IMR-90 (cell line): ENCODE results near the gene NXN. TPM values are rescaled to one million over a fixed set of nuclear protein-coding genes. Genes with fewer than 3 reads are reported as not detected.

Source experiments
- ATAC-seq: fragments of 200-7000 bp; cut with Tn5 transposase; 2 replicates; pipeline ENCODE4 v1.9.1; 2020; ENCODE audit warnings: low read depth, mild to moderate bottlenecking, moderate library complexity
- BruUV-seq: library from RNA; stranded (reverse); fragments of 400-500 nt; replicated peaks from 2 replicates; lab custom pipeline; 2021; lab: Mats Ljungman, UMichigan
- CTCF ChIA-PET: fragments of 300-600 bp; formaldehyde crosslinking; extraction: SDS; loops from one replicate; lab custom pipeline; 2021; ENCODE audit warnings: antibody characterized with exemption; lab: Yijun Ruan, JAX
- POLR2A ChIA-PET: fragments of 300-600 bp; sonication (Branson Sonifier 250); formaldehyde crosslinking; loops from one replicate; lab custom pipeline; 2022; ENCODE audit warnings: antibody characterized with exemption; ENCODE audit not compliant: unreplicated experiment; lab: Charles Lee
- DNase-seq: peaks from one replicate; pipeline ENCODE4 v3.0.0; 2013
- H2AFZ ChIP-seq: replicated peaks from 2 replicates; pipeline ENCODE3; 2013; ENCODE audit warnings: low read length, mild to moderate bottlenecking; ENCODE audit not compliant: poor library complexity
- H2AK5ac ChIP-seq: 2 replicates; pipeline ENCODE4 v1.6.1; 2013; ENCODE audit warnings: low read depth, low read length, inconsistent platforms
- H2AK9ac ChIP-seq: replicated peaks from 2 replicates; pipeline ENCODE3; 2013; ENCODE audit warnings: mild to moderate bottlenecking, low read depth, low read length, moderate library complexity; ENCODE audit not compliant: poor library complexity
- H2BK120ac ChIP-seq: 2 replicates; pipeline ENCODE4 v1.6.1; 2013; ENCODE audit warnings: low read depth, low read length, inconsistent platforms
- H2BK15ac ChIP-seq: 3 replicates; pipeline ENCODE4 v1.6.1; 2013; ENCODE audit warnings: low read depth, low read length, inconsistent platforms
- H2BK20ac ChIP-seq: 2 replicates; pipeline ENCODE4 v1.6.1; 2013; ENCODE audit warnings: low read depth, mild to moderate bottlenecking, inconsistent platforms, low read length, moderate library complexity
- H2BK5ac ChIP-seq: 2 replicates; pipeline ENCODE4 v1.6.1; 2013; ENCODE audit warnings: mild to moderate bottlenecking, low read depth, low read length, inconsistent platforms; ENCODE audit not compliant: poor library complexity, severe bottlenecking
- H3K14ac ChIP-seq: replicated peaks from 2 replicates; pipeline ENCODE4 v1.6.1; 2013; ENCODE audit warnings: low read depth, low read length, inconsistent platforms
- H3K18ac ChIP-seq: 2 replicates; pipeline ENCODE4 v1.6.1; 2013; ENCODE audit warnings: low read depth, low read length, control low read depth
- H3K23ac ChIP-seq: 2 replicates; pipeline ENCODE4 v1.6.1; 2013; ENCODE audit warnings: low read depth, low read length, inconsistent platforms
- H3K27ac ChIP-seq: 2 replicates; pipeline ENCODE4 v1.5.1; 2013; ENCODE audit warnings: mild to moderate bottlenecking, control low read depth, low read length; ENCODE audit not compliant: insufficient read depth
- H3K27me3 ChIP-seq: 2 replicates; pipeline ENCODE4 v1.6.1; 2013; ENCODE audit warnings: low read length; ENCODE audit not compliant: control insufficient read depth, insufficient read depth
- H3K36me3 ChIP-seq: 2 replicates; pipeline ENCODE4 v1.6.1; 2013; ENCODE audit warnings: low read length, mixed read lengths; ENCODE audit not compliant: control insufficient read depth, insufficient read depth
- H3K4ac ChIP-seq: 2 replicates; pipeline ENCODE4 v1.6.1; 2013; ENCODE audit warnings: low read depth, low read length, inconsistent platforms
- H3K4me1 ChIP-seq: 2 replicates; pipeline ENCODE4 v1.6.1; 2013; ENCODE audit warnings: low read length, mixed read lengths; ENCODE audit not compliant: control insufficient read depth, insufficient read depth
- H3K4me2 ChIP-seq: 2 replicates; pipeline ENCODE4 v1.6.1; 2013; ENCODE audit warnings: low read depth, mild to moderate bottlenecking, control low read depth, low read length, moderate library complexity
- H3K4me3 ChIP-seq: 2 replicates; pipeline ENCODE4 v1.5.1; 2013; ENCODE audit warnings: low read depth, mild to moderate bottlenecking, control low read depth, low read length, moderate library complexity; ENCODE audit not compliant: insufficient read depth
- H3K56ac ChIP-seq: 2 replicates; pipeline ENCODE4 v1.6.1; 2013; ENCODE audit warnings: low read length, inconsistent platforms; ENCODE audit not compliant: insufficient read depth; ENCODE audit errors: extremely low read depth
- H3K79me1 ChIP-seq, 2 experiments: 2 replicates each; pipeline ENCODE4 v1.6.1; 2013; ENCODE audit warnings: low read length in 2 of 2, inconsistent platforms in 1 of 2, low read depth in 1 of 2
- H3K9ac ChIP-seq: 2 replicates; pipeline ENCODE4 v1.6.1; 2013; ENCODE audit warnings: low read depth, low read length, control low read depth
- H3K9me1 ChIP-seq: 2 replicates; pipeline ENCODE4 v1.6.1; 2013; ENCODE audit warnings: low read length, inconsistent platforms; ENCODE audit not compliant: insufficient read depth
- H3K9me3 ChIP-seq: 2 replicates; pipeline ENCODE4 v1.6.1; 2013; ENCODE audit warnings: low read length; ENCODE audit not compliant: control insufficient read depth, insufficient read depth
- H4K20me1 ChIP-seq: 2 replicates; pipeline ENCODE4 v1.6.1; 2013; ENCODE audit warnings: low read length, inconsistent platforms; ENCODE audit not compliant: insufficient read depth
- H4K5ac ChIP-seq: 2 replicates; pipeline ENCODE4 v1.6.1; 2013; ENCODE audit warnings: mild to moderate bottlenecking, low read depth, low read length, control low read depth
- H4K8ac ChIP-seq, 2 experiments: 2 replicates each; pipeline ENCODE4 v1.6.1; 2013; ENCODE audit warnings: low read depth in 2 of 2, low read length in 2 of 2, control low read depth in 1 of 2, inconsistent platforms in 1 of 2
- H4K91ac ChIP-seq: 2 replicates; pipeline ENCODE4 v1.6.1; 2013; ENCODE audit warnings: low read depth, low read length, inconsistent platforms; ENCODE audit not compliant: insufficient read depth
- BHLHE40 ChIP-seq: fragments of 150-350 bp; IDR thresholded peaks from 2 replicates; pipeline ENCODE4 v1.6.1; 2016; ENCODE audit warnings: mild to moderate bottlenecking, low read depth, low read length
- CEBPB ChIP-seq: IDR thresholded peaks from 2 replicates; pipeline ENCODE4 v1.6.1; 2012; ENCODE audit warnings: low read depth, low read length, improper control_type of control experiment
- CHD1 ChIP-seq: IDR thresholded peaks from 2 replicates; pipeline ENCODE4 v1.6.1; 2012; ENCODE audit warnings: low read depth, low read length, improper control_type of control experiment
- FOS ChIP-seq: fragments of 150-350 bp; IDR thresholded peaks from 2 replicates; pipeline ENCODE4 v1.6.1; 2016; ENCODE audit warnings: low read depth, low read length
- MAFK ChIP-seq: IDR thresholded peaks from 2 replicates; pipeline ENCODE4 v1.6.1; 2012; ENCODE audit warnings: low read depth, low read length, improper control_type of control experiment
- MAZ ChIP-seq: IDR thresholded peaks from 2 replicates; pipeline ENCODE4 v1.6.1; 2012; ENCODE audit warnings: low read depth, mild to moderate bottlenecking, low read length, improper control_type of control experiment, moderate library complexity, borderline replicate concordance
- MXI1 ChIP-seq: IDR thresholded peaks from 2 replicates; pipeline ENCODE4 v1.6.1; 2012; ENCODE audit warnings: low read depth, mild to moderate bottlenecking, low read length, moderate library complexity, borderline replicate concordance
- NFE2L2 ChIP-seq: fragments of 150-350 bp; IDR thresholded peaks from 2 replicates; pipeline ENCODE4 v1.6.1; 2016; ENCODE audit warnings: low read depth, mild to moderate bottlenecking, low read length
- POLR2A ChIP-seq: IDR thresholded peaks from 2 replicates; pipeline ENCODE4 v1.6.1; 2012; ENCODE audit warnings: mild to moderate bottlenecking, low read depth, low read length
- RAD21 ChIP-seq: IDR thresholded peaks from 2 replicates; pipeline ENCODE4 v1.6.1; 2012; ENCODE audit warnings: low read length, improper control_type of control experiment
- RCOR1 ChIP-seq: IDR thresholded peaks from 2 replicates; pipeline ENCODE4 v1.6.1; 2012; ENCODE audit warnings: mild to moderate bottlenecking, low read length, improper control_type of control experiment; ENCODE audit not compliant: insufficient replicate concordance
- RFX5 ChIP-seq: IDR thresholded peaks from 2 replicates; pipeline ENCODE4 v1.8.0; 2012; ENCODE audit warnings: low read depth, mild to moderate bottlenecking, low read length, moderate library complexity
- SMC3 ChIP-seq: fragments of 150-350 bp; IDR thresholded peaks from 2 replicates; pipeline ENCODE4 v1.6.1; 2016; ENCODE audit warnings: low read depth, mild to moderate bottlenecking, antibody characterized with exemption, low read length, moderate library complexity
- WGBS, 2 experiments: methylation state at CpG; one replicate each; pipeline versions ENCODE4 v1.1.5 to v1.1.7; 2013; ENCODE audit warnings: missing lambda C conversion rate in 2 of 2; ENCODE audit not compliant: insufficient read length in 1 of 2; ENCODE audit errors: extremely low coverage in 2 of 2; 5-methylcytosine and 5-hydroxymethylcytosine counted together
- dilution Hi-C: fragments of 300-500 bp; cut with HindIII; formaldehyde crosslinking; loops from one replicate; pipeline ENCODE4 v1.14.3; 2018; ENCODE audit warnings: low sequenced_read_pairs; ENCODE audit not compliant: unreplicated experiment
- in situ Hi-C: fragments of 300-500 bp; cut with MboI; formaldehyde crosslinking; loops from 3 replicates; pipeline ENCODE4 v1.14.3; 2019; ENCODE audit warnings: low sequenced_read_pairs, inconsistent platforms, mixed read lengths
- intact Hi-C: fragments of 100-400 bp; cut with micrococcal nuclease; formaldehyde crosslinking; loops from 2 replicates; pipeline ENCODE4 v1.10.0; 2022
- polyA plus RNA-seq, 3 experiments: library from polyadenylated mRNA; depleted of rRNA; stranded (reverse); fragments of >200 nt; gene quantifications; 2 replicates each; pipeline ENCODE4 v1.2.3, GENCODE V29; 2012; ENCODE audit warnings: low replicate concordance in 1 of 3
- total RNA-seq: library from RNA; depleted of rRNA; stranded (reverse); fragments of >200 nt; gene quantifications from 2 replicates; pipeline ENCODE4 v1.2.3, GENCODE V29; 2012
- TF ChIP-seq, protein P1 (sequence below): fragments of 150-350 bp; IDR thresholded peaks from 2 replicates; pipeline ENCODE4 v1.6.1; 2016; ENCODE audit warnings: low read depth, mild to moderate bottlenecking, low read length, moderate library complexity, borderline replicate concordance
- TF ChIP-seq, protein P2 (sequence below): fragments of 150-350 bp; IDR thresholded peaks from 2 replicates; pipeline ENCODE4 v1.6.1; 2017; ENCODE audit warnings: mild to moderate bottlenecking, antibody characterized with exemption, low read length, low read depth
- TF ChIP-seq, protein P3 (sequence below): conservative IDR thresholded peaks from 2 replicates; pipeline ENCODE4 v1.5.1; 2012; ENCODE audit warnings: mild to moderate bottlenecking, low read depth, low read length, improper control_type of control experiment

Gene NXN
- total and polyA plus RNA-seq, 2 of the 4 experiments (the other 2 are of a cell fraction): 52.5 to 116 TPM

- Histone ChIP-seq H3K4me1 (peaks cover 3% of the 10 kb centered on the region), H3K79me1 (no peaks in the 10 kb centered on the region), H3K4me3 (no peak overlapping the region), H2AK9ac (no peak overlapping the region), H4K5ac (no peak overlapping the region), H3K9me3 (no peaks in the 10 kb centered on the region), H2BK15ac (no peak overlapping the region), H4K20me1 (peaks cover 3% of the 10 kb centered on the region; the same call in 1 of the 2 replicates), H2BK5ac (no peak overlapping the region), H2AFZ (no peak overlapping the region), H3K56ac (no peak overlapping the region), H3K18ac (no peak overlapping the region), H4K91ac (no peak overlapping the region), H2BK20ac (no peak overlapping the region), H3K23ac (no peak overlapping the region), H3K14ac (no peak overlapping the region), H4K8ac (no peak overlapping the region), H2AK5ac (no peak overlapping the region), H3K27me3 (no peaks in the 10 kb centered on the region), H3K4me2 (no peak overlapping the region), H3K36me3 (no peaks in the 10 kb centered on the region), H3K9ac (no peak overlapping the region), H2BK120ac (no peak overlapping the region), H3K27ac (no peak overlapping the region), H3K4ac (no peak overlapping the region), H3K9me1 (no peaks in the 10 kb centered on the region)
- BruUV-seq: no TSS peak
- in situ Hi-C loops (loop anchor here (5.0 kb wide), 1 partner anchor 197 kb away; no protein-coding TSS in a partner anchor), intact Hi-C loops (loop anchor here (5.0 kb wide), 1 partner anchor 252 kb away; the partner anchor contains the start of gene TLCD3A), dilution Hi-C loops (loop anchor here (25.0 kb wide), 1 partner anchor 197 kb away; the partner anchor contains the start of genes GLOD4 and MRM3)
- WGBS, 2 experiments: no CpG with 5 or more reads among the region's 3 CpGs
- no peak for TF ChIP-seq CHD1
- no peak for TF ChIP-seq SMC3
- TF ChIP-seq POLR2A: no peak
- TF ChIP-seq MXI1: no peak
- TF ChIP-seq NFE2L2: no peak
- no peak for TF ChIP-seq CEBPB
- no peak for TF ChIP-seq RAD21
- no peak for TF ChIP-seq RFX5
- TF ChIP-seq, protein P1, sequence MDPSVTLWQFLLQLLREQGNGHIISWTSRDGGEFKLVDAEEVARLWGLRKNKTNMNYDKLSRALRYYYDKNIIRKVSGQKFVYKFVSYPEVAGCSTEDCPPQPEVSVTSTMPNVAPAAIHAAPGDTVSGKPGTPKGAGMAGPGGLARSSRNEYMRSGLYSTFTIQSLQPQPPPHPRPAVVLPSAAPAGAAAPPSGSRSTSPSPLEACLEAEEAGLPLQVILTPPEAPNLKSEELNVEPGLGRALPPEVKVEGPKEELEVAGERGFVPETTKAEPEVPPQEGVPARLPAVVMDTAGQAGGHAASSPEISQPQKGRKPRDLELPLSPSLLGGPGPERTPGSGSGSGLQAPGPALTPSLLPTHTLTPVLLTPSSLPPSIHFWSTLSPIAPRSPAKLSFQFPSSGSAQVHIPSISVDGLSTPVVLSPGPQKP: no peak
- TF ChIP-seq, protein P2, sequence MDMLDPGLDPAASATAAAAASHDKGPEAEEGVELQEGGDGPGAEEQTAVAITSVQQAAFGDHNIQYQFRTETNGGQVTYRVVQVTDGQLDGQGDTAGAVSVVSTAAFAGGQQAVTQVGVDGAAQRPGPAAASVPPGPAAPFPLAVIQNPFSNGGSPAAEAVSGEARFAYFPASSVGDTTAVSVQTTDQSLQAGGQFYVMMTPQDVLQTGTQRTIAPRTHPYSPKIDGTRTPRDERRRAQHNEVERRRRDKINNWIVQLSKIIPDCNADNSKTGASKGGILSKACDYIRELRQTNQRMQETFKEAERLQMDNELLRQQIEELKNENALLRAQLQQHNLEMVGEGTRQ: no peak
- TF ChIP-seq FOS: no peak
- no peak for TF ChIP-seq BHLHE40
- TF ChIP-seq MAFK: no peak
- TF ChIP-seq, protein P3, sequence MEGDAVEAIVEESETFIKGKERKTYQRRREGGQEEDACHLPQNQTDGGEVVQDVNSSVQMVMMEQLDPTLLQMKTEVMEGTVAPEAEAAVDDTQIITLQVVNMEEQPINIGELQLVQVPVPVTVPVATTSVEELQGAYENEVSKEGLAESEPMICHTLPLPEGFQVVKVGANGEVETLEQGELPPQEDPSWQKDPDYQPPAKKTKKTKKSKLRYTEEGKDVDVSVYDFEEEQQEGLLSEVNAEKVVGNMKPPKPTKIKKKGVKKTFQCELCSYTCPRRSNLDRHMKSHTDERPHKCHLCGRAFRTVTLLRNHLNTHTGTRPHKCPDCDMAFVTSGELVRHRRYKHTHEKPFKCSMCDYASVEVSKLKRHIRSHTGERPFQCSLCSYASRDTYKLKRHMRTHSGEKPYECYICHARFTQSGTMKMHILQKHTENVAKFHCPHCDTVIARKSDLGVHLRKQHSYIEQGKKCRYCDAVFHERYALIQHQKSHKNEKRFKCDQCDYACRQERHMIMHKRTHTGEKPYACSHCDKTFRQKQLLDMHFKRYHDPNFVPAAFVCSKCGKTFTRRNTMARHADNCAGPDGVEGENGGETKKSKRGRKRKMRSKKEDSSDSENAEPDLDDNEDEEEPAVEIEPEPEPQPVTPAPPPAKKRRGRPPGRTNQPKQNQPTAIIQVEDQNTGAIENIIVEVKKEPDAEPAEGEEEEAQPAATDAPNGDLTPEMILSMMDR: no peak
- no peak for TF ChIP-seq RCOR1
- no peak for TF ChIP-seq MAZ
- ATAC-seq (no peak), DNase-seq (no peak)
- CTCF ChIA-PET: no interaction called here
- POLR2A ChIA-PET: no interaction called here
These were observed 4.3 kb upstream of the NXN start for GRCh38 chr17:983921-984320.
